Measurements from ENCODE around the gene SPTB.

The SPTB gene

GRCh38 chr14:64709126-64709525, 170.6 kb downstream of the SPTB start:
- no peak for DNase-seq (ENCODE audit: extremely low spot score)
- ChIA-PET CTCF (no interaction called here), POLR2A (no interaction called here)
- TF ChIP-seq ELF4 (IDR thresholded peaks at IDR 0.05) (no peak), TARDBP (IDR thresholded peaks at IDR 0.05) (no peak), FOXK2 (IDR thresholded peaks at IDR 0.05) (no peak)

- DNase-seq (ENCODE audit: extremely low spot score), result no peak
- POLR2A ChIA-PET, result interaction anchor here (1.3 kb wide), 1 partner anchor 9 kb away, joined by 3 read pairs; no protein-coding TSS in a partner anchor
- CTCF ChIA-PET, result no interaction called here
- TF ChIP-seq CTBP1 (IDR thresholded peaks at IDR 0.05; ENCODE audit: borderline replicate concordance), result no peak
- TF ChIP-seq ELF4 (IDR thresholded peaks at IDR 0.05), result no peak
- no peak for TF ChIP-seq BHLHE40 (IDR thresholded peaks at IDR 0.05; ENCODE audit: borderline replicate concordance)
- TF ChIP-seq FOXM1 (IDR thresholded peaks at IDR 0.05; ENCODE audit: borderline replicate concordance), result no peak
- no peak for TF ChIP-seq SUZ12 (IDR thresholded peaks at IDR 0.05)
- no peak for TF ChIP-seq SP1 (IDR thresholded peaks at IDR 0.05)
- no peak for TF ChIP-seq L3MBTL2 (conservative IDR thresholded peaks at IDR 0.05)
- no peak for TF ChIP-seq FOXA1 (IDR thresholded peaks at IDR 0.05)
- no peak for TF ChIP-seq NFRKB (IDR thresholded peaks at IDR 0.05)
- TF ChIP-seq LEF1 (IDR thresholded peaks at IDR 0.05; ENCODE audit: borderline replicate concordance), result no peak
- TF ChIP-seq PKNOX1 (IDR thresholded peaks at IDR 0.05), result no peak
Observed at GRCh38 chr14:64708148-64709004, 171.3 kb downstream of the SPTB start.

- CTCF ChIA-PET, result no interaction called here
- no peak for DNase-seq (ENCODE audit: extremely low spot score)
- TF ChIP-seq ZNF384 (IDR thresholded peaks at IDR 0.05) (no peak), FOXA1 (IDR thresholded peaks at IDR 0.05) (no peak), CTBP1 (IDR thresholded peaks at IDR 0.05; ENCODE audit: borderline replicate concordance) (no peak), SUZ12 (IDR thresholded peaks at IDR 0.05) (no peak), NFRKB (IDR thresholded peaks at IDR 0.05) (no peak), FOXK2 (IDR thresholded peaks at IDR 0.05) (no peak), SP1 (IDR thresholded peaks at IDR 0.05) (no peak), BHLHE40 (IDR thresholded peaks at IDR 0.05; ENCODE audit: borderline replicate concordance) (no peak), ELF4 (IDR thresholded peaks at IDR 0.05) (no peak), LEF1 (IDR thresholded peaks at IDR 0.05; ENCODE audit: borderline replicate concordance) (no peak), HDGF (IDR thresholded peaks at IDR 0.05; ENCODE audit: borderline replicate concordance) (no peak), ARNT (IDR thresholded peaks at IDR 0.05) (no peak), FOXM1 (IDR thresholded peaks at IDR 0.05; ENCODE audit: borderline replicate concordance) (no peak), L3MBTL2 (conservative IDR thresholded peaks at IDR 0.05) (no peak)
- POLR2A ChIA-PET, result interaction anchor here (0.7 to 1.3 kb wide), 2 partner anchors 9 to 51 kb away, joined by 3 read pairs; no protein-coding TSS in a partner anchor
Observed at GRCh38 chr14:64707661-64708060, 172.0 kb downstream of the SPTB start.

- ChIA-PET POLR2A (interaction anchor here (1.3 kb wide), 1 partner anchor 8 kb away, joined by 3 read pairs; no protein-coding TSS in a partner anchor), CTCF (interaction anchor here (0.9 kb wide), 1 partner anchor 66 kb away, joined by 3 read pairs; no protein-coding TSS in a partner anchor)
- TF ChIP-seq ELF4 (IDR thresholded peaks at IDR 0.05) (no peak), SP1 (IDR thresholded peaks at IDR 0.05) (no peak), FOXA1 (IDR thresholded peaks at IDR 0.05) (no peak), SUZ12 (IDR thresholded peaks at IDR 0.05) (no peak), TARDBP (IDR thresholded peaks at IDR 0.05) (no peak), LEF1 (IDR thresholded peaks at IDR 0.05; ENCODE audit: borderline replicate concordance) (no peak), NFRKB (IDR thresholded peaks at IDR 0.05) (no peak), FOXM1 (IDR thresholded peaks at IDR 0.05; ENCODE audit: borderline replicate concordance) (no peak), L3MBTL2 (conservative IDR thresholded peaks at IDR 0.05) (no peak), BHLHE40 (IDR thresholded peaks at IDR 0.05; ENCODE audit: borderline replicate concordance) (no peak), PKNOX1 (IDR thresholded peaks at IDR 0.05) (no peak), ARNT (IDR thresholded peaks at IDR 0.05) (no peak), FOXK2 (IDR thresholded peaks at IDR 0.05) (no peak), HDGF (IDR thresholded peaks at IDR 0.05; ENCODE audit: borderline replicate concordance) (no peak), ZNF384 (IDR thresholded peaks at IDR 0.05) (no peak), CTBP1 (IDR thresholded peaks at IDR 0.05; ENCODE audit: borderline replicate concordance) (no peak)
- DNase-seq (ENCODE audit: extremely low spot score), result no peak
Observed at GRCh38 chr14:64706593-64707193, 173.0 kb downstream of the SPTB start.

- TF ChIP-seq ARNT (IDR thresholded peaks at IDR 0.05) (no peak), BHLHE40 (IDR thresholded peaks at IDR 0.05; ENCODE audit: borderline replicate concordance) (no peak), LEF1 (IDR thresholded peaks at IDR 0.05; ENCODE audit: borderline replicate concordance) (no peak), SUZ12 (IDR thresholded peaks at IDR 0.05) (no peak), NFRKB (IDR thresholded peaks at IDR 0.05) (no peak), FOXA1 (IDR thresholded peaks at IDR 0.05) (no peak)
- CTCF ChIA-PET, result interaction anchor here (0.9 kb wide), 1 partner anchor 66 kb away, joined by 3 read pairs; no protein-coding TSS in a partner anchor
- DNase-seq (ENCODE audit: extremely low spot score), result no peak
- POLR2A ChIA-PET, result no interaction called here
Observed at GRCh38 chr14:64706119-64706592, 173.6 kb downstream of the SPTB start.
